Measurements from ENCODE around the gene NTRK2.

Gene NTRK2

DNA sequence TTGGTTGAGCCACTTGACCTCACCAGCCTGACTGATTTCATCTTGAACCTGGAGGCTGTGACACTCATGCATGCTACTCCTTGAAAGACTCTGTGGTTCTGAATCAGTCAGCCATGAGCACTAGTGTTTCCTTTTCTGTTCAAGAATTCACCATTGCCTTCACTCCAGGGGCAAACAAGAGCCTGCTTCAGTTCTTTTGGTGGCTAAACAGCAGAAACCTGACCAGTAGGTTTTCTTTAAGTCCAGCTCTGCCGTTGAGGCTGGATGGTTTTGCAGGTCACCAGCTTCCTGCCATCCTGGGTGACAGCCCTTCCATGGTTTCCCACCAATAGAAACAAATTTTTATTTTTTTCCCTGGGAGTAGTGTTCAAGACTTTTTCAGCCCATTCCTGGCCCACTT lies 10.0 kb downstream of the NTRK2 start:
- TF ChIP-seq POLR2AphosphoS5 (IDR thresholded peaks at IDR 0.05; ENCODE audit: low read depth, low read length) (no peak), FOXP2 (optimal IDR thresholded peaks at IDR 0.05; ENCODE audit: borderline replicate concordance, extremely low read depth, extremely low read length, insufficient read depth) (no peak), TAF1 (IDR thresholded peaks at IDR 0.05; ENCODE audit: borderline replicate concordance, insufficient read depth, low read length) (no peak), SIN3A (IDR thresholded peaks at IDR 0.05; ENCODE audit: borderline replicate concordance, insufficient read depth, low read length) (no peak)
- TF ChIP-seq, protein P1, sequence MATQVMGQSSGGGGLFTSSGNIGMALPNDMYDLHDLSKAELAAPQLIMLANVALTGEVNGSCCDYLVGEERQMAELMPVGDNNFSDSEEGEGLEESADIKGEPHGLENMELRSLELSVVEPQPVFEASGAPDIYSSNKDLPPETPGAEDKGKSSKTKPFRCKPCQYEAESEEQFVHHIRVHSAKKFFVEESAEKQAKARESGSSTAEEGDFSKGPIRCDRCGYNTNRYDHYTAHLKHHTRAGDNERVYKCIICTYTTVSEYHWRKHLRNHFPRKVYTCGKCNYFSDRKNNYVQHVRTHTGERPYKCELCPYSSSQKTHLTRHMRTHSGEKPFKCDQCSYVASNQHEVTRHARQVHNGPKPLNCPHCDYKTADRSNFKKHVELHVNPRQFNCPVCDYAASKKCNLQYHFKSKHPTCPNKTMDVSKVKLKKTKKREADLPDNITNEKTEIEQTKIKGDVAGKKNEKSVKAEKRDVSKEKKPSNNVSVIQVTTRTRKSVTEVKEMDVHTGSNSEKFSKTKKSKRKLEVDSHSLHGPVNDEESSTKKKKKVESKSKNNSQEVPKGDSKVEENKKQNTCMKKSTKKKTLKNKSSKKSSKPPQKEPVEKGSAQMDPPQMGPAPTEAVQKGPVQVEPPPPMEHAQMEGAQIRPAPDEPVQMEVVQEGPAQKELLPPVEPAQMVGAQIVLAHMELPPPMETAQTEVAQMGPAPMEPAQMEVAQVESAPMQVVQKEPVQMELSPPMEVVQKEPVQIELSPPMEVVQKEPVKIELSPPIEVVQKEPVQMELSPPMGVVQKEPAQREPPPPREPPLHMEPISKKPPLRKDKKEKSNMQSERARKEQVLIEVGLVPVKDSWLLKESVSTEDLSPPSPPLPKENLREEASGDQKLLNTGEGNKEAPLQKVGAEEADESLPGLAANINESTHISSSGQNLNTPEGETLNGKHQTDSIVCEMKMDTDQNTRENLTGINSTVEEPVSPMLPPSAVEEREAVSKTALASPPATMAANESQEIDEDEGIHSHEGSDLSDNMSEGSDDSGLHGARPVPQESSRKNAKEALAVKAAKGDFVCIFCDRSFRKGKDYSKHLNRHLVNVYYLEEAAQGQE (IDR thresholded peaks at IDR 0.05; ENCODE audit: insufficient read depth in 1 of 2, low read depth in 2 of 2, low read length in 2 of 2), result no peak

DNA sequence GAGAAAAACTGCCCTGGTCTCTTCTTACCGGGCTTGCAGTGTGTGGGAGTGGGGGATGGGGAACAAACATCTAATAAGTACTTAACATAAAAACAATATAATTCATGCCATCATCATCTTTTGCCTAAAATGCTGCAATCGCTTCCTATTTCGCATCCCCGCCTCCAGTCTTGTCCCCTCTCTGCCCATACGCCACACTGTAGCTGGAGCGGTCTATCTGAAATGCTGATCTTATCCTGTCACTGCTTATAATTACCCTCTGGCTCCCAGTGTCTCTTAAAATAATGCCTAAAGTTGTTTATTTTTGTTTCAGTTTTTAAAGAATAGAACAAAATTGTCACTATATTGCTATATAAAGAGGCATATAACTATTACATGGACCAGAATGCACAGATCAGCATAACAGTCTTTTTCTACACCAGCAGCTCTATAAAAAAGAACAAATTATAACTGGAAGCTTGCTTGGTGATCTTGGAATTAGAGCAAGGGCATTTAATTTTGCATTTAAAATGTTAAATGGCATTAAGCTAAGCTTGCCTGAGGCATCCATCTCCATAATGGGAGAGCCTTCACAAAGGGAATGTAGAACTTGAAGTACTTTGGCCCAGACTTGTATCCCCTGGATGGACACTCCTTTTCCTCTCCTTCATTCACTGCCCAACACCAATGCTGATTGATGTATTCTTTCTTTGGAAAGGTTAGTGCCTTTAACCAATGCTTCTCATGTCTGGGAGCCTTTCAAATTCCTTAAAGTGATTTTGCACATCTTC lies 12.2 kb downstream of the NTRK2 start:
- TF ChIP-seq FOXP2 (optimal IDR thresholded peaks at IDR 0.05; ENCODE audit: borderline replicate concordance, extremely low read depth, extremely low read length, insufficient read depth), result no peak
- no peak for TF ChIP-seq TAF1 (IDR thresholded peaks at IDR 0.05; ENCODE audit: borderline replicate concordance, insufficient read depth, low read length)
- TF ChIP-seq SIN3A (IDR thresholded peaks at IDR 0.05; ENCODE audit: borderline replicate concordance, insufficient read depth, low read length), result no peak
- TF ChIP-seq, protein P1 (IDR thresholded peaks at IDR 0.05; ENCODE audit: insufficient read depth in 1 of 2, low read depth in 2 of 2, low read length in 2 of 2), result no peak
- no peak for TF ChIP-seq POLR2AphosphoS5 (IDR thresholded peaks at IDR 0.05; ENCODE audit: low read depth, low read length)

DNA sequence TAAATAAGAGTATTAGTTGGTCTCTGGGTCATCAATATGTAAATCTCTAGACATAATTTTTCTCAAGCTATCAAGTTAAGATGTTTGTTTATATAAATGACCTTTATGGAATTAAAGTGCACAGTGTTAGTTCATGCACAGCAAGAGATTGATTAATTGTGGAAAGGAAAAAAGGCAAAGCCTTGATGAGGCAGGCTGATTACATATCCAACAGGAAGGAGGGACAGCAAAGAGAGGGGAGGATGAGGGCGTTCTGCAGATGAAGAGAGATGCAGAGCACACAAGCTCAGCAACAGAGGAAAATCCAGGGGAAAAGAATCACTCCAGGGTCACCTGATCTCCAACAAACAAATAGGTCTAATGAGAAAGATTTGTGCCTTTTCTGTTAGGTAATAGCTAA lies 16.5 kb downstream of the NTRK2 start:
- TF ChIP-seq, protein P1 (IDR thresholded peaks at IDR 0.05; ENCODE audit: insufficient read depth in 1 of 2, low read depth in 2 of 2, low read length in 2 of 2), result no peak
- TF ChIP-seq POLR2AphosphoS5 (IDR thresholded peaks at IDR 0.05; ENCODE audit: low read depth, low read length) (no peak), FOXP2 (optimal IDR thresholded peaks at IDR 0.05; ENCODE audit: borderline replicate concordance, extremely low read depth, extremely low read length, insufficient read depth) (no peak), SIN3A (IDR thresholded peaks at IDR 0.05; ENCODE audit: borderline replicate concordance, insufficient read depth, low read length) (no peak), TAF1 (IDR thresholded peaks at IDR 0.05; ENCODE audit: borderline replicate concordance, insufficient read depth, low read length) (no peak)

DNA sequence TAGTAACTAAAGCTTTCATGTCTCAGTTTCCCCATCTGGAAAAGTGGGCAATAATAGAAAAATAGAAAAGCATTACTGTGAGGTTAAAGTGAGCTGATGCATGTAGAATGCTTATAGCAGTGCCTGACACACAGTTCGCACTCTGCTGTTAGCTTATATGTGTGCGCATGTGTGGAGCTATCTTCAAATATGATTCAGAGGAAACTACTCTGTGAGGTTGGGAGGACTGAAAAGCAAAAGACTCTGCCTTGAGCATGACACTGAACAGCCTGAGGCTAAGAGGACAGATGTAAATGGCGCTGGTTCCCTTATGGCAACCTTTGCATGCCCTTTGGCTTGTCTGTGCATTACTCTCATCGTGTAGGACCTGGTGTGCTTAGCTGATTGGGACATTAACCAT lies 19.4 kb downstream of the NTRK2 start:
- TF ChIP-seq FOXP2 (optimal IDR thresholded peaks at IDR 0.05; ENCODE audit: borderline replicate concordance, extremely low read depth, extremely low read length, insufficient read depth) (no peak), POLR2AphosphoS5 (IDR thresholded peaks at IDR 0.05; ENCODE audit: low read depth, low read length) (no peak), TAF1 (IDR thresholded peaks at IDR 0.05; ENCODE audit: borderline replicate concordance, insufficient read depth, low read length) (no peak), SIN3A (IDR thresholded peaks at IDR 0.05; ENCODE audit: borderline replicate concordance, insufficient read depth, low read length) (no peak)
- TF ChIP-seq, protein P1 (IDR thresholded peaks at IDR 0.05; ENCODE audit: insufficient read depth in 1 of 2, low read depth in 2 of 2, low read length in 2 of 2), result no peak

All from PFSK-1 (cell line).